ENCODE results near the gene SHMT2.

DNA sequence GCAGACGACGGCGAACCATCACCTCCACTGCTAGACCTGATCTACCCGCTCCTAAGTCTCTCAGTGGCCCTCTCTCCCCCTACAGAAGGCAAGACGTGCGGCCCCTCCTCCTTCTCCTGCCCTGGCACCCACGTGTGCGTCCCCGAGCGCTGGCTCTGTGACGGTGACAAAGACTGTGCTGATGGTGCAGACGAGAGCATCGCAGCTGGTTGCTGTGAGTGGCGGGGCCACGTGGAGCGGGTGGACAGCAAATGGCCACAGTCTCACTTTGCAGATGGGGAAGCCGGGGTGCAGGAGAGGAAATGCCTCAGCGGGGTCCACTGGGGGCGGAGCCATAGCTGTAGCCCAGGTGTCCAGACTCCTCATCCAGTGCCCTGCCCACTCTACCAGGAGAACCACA is 34.3 kb upstream of the SHMT2 start:
- TF ChIP-seq REST (IDR thresholded peaks at IDR 0.05; ENCODE audit: insufficient read depth in 1 of 2, low read depth in 2 of 2, low read length in 2 of 2): no peak
- TF ChIP-seq TAF1 (IDR thresholded peaks at IDR 0.05; ENCODE audit: borderline replicate concordance, insufficient read depth, low read length): no peak
- no peak for TF ChIP-seq POLR2AphosphoS5 (IDR thresholded peaks at IDR 0.05; ENCODE audit: low read depth, low read length)

All from PFSK-1 (cell line).